NCI-H1436 treated with DMSO at 0.1 percent for 48 hours (cell line): ENCODE measurements around the gene RALGPS1.

Experiments
- DNase-seq: peaks from one replicate; lab custom pipeline; 2025; lab: John Stamatoyannopoulos, UW

The RALGPS1 gene

GRCh38 chr9:126956917-126957686 is 42.5 kb downstream of the RALGPS1 start:
- no peak for DNase-seq

GRCh38 chr9:126957687-126958053 is 43.1 kb downstream of the RALGPS1 start:
- DNase-seq = no peak

GRCh38 chr9:126959336-126959735 is 44.8 kb downstream of the RALGPS1 start:
- DNase-seq = no peak

GRCh38 chr9:126959917-126960316 is 45.3 kb downstream of the RALGPS1 start:
- no peak for DNase-seq

GRCh38 chr9:126962336-126962735 is 47.8 kb downstream of the RALGPS1 start:
- no peak for DNase-seq

- no peak for DNase-seq
Measured at GRCh38 chr9:126965077-126965476, 50.5 kb downstream of the RALGPS1 start.

GRCh38 chr9:126965541-126966428 is 51.2 kb downstream of the RALGPS1 start:
- DNase-seq = no peak

- DNase-seq = no peak
Measured at GRCh38 chr9:126971261-126971660, 56.7 kb downstream of the RALGPS1 start.

GRCh38 chr9:126973651-126974529 is 59.3 kb downstream of the RALGPS1 start:
- DNase-seq = no peak

GRCh38 chr9:126974594-126974993 is 60.0 kb downstream of the RALGPS1 start:
- DNase-seq = no peak

GRCh38 chr9:126975327-126976220 is 61.0 kb downstream of the RALGPS1 start:
- DNase-seq = no peak

- DNase-seq = no peak
Measured at GRCh38 chr9:126979461-126979860, 64.9 kb downstream of the RALGPS1 start.

- DNase-seq = no peak
Measured at GRCh38 chr9:126980231-126980630, 65.6 kb downstream of the RALGPS1 start.

GRCh38 chr9:126981218-126981617 is 66.6 kb downstream of the RALGPS1 start:
- no peak for DNase-seq

- no peak for DNase-seq
Measured at GRCh38 chr9:126982215-126983002, 67.8 kb downstream of the RALGPS1 start.

- no peak for DNase-seq
Measured at GRCh38 chr9:126983767-126984166, 69.2 kb downstream of the RALGPS1 start.

- no peak for DNase-seq
Measured at GRCh38 chr9:126984969-126985368, 70.4 kb downstream of the RALGPS1 start.

- DNase-seq = no peak
Measured at GRCh38 chr9:126985870-126986498, 71.4 kb downstream of the RALGPS1 start.

- DNase-seq = no peak
Measured at GRCh38 chr9:126986506-126986951, 71.9 kb downstream of the RALGPS1 start.

- DNase-seq = no peak
Measured at GRCh38 chr9:126988857-126989256, 74.3 kb downstream of the RALGPS1 start.
